GM12878 (cell line): Measurements from ENCODE around the gene SRD5A1. TPM values are rescaled to one million over a fixed set of nuclear protein-coding genes. Genes with fewer than 3 reads are reported as not detected.
A peak's percentile ranks its signal among the peaks of the same experiment; 100 is the strongest.

Experiments
- CBFB ChIP-seq: IDR thresholded peaks from 2 replicates; pipeline ENCODE4 v1.6.1; 2016; ENCODE audit warnings: antibody characterized with exemption, low read depth
- HDGF ChIP-seq: fragments of 450-650 bp; IDR thresholded peaks from 2 replicates; pipeline ENCODE4 v1.6.1; 2016; ENCODE audit warnings: antibody characterized with exemption
- IKZF1 ChIP-seq: fragments of 450-650 bp; conservative IDR thresholded peaks from 2 replicates; pipeline ENCODE4 v1.6.1; 2017; ENCODE audit warnings: antibody characterized with exemption, mild to moderate bottlenecking
- JUNB ChIP-seq: IDR thresholded peaks from 2 replicates; pipeline ENCODE4 v1.6.1; 2016; ENCODE audit warnings: antibody characterized with exemption, mild to moderate bottlenecking
- MEF2A ChIP-seq: IDR thresholded peaks from 2 replicates; pipeline ENCODE4 v1.6.1; 2011; ENCODE audit warnings: low read depth, mild to moderate bottlenecking, low read length, moderate library complexity; ENCODE audit not compliant: insufficient read depth
- NKRF ChIP-seq: fragments of 450-650 bp; conservative IDR thresholded peaks from 2 replicates; pipeline ENCODE4 v1.6.1; 2017; ENCODE audit warnings: mild to moderate bottlenecking, moderate library complexity
- NR2C2 ChIP-seq: IDR thresholded peaks from 2 replicates; pipeline ENCODE4 v1.6.1; 2011; ENCODE audit warnings: borderline replicate concordance, low read depth; ENCODE audit not compliant: control insufficient read depth, insufficient read length
- POLR2AphosphoS2 ChIP-seq: IDR thresholded peaks from 2 replicates; pipeline ENCODE4 v1.6.1; 2011; ENCODE audit warnings: low read depth, mild to moderate bottlenecking, low read length, improper control_type of control experiment, moderate library complexity
- RAD21 ChIP-seq: IDR thresholded peaks from 2 replicates; pipeline ENCODE4 v1.6.1; 2011; ENCODE audit warnings: mild to moderate bottlenecking, low read depth, low read length, moderate library complexity; ENCODE audit not compliant: insufficient read depth
- RBBP5 ChIP-seq: fragments of 200-600 bp; sonication (generic); conservative IDR thresholded peaks from 2 replicates; pipeline ENCODE4 v1.6.1; 2016
- RELA ChIP-seq: fragments of 450-650 bp; IDR thresholded peaks from 2 replicates; pipeline ENCODE4 v1.8.0; 2014; ENCODE audit warnings: borderline replicate concordance; ENCODE audit not compliant: partially characterized antibody
- RELB ChIP-seq: fragments of 450-650 bp; IDR thresholded peaks from 2 replicates; pipeline ENCODE4 v1.6.1; 2017; ENCODE audit warnings: low read depth, mild to moderate bottlenecking, moderate library complexity
- SMAD5 ChIP-seq: IDR thresholded peaks from 2 replicates; pipeline ENCODE4 v1.6.1; 2016; ENCODE audit warnings: antibody characterized with exemption, low read depth
- SREBF1 ChIP-seq: IDR thresholded peaks from 2 replicates; pipeline ENCODE4 v1.6.1; 2012; ENCODE audit warnings: mild to moderate bottlenecking, low read length
- STAT3 ChIP-seq: IDR thresholded peaks from 2 replicates; pipeline ENCODE4 v1.6.1; 2011; ENCODE audit warnings: low read depth, low read length, improper control_type of control experiment
- TCF12 ChIP-seq: IDR thresholded peaks from 2 replicates; pipeline ENCODE4 v1.6.1; 2011; ENCODE audit warnings: low read depth, mild to moderate bottlenecking, low read length
- TCF3 ChIP-seq: IDR thresholded peaks from 2 replicates; pipeline ENCODE4 v1.6.1; 2012; ENCODE audit warnings: low read depth, mild to moderate bottlenecking, low read length, borderline replicate concordance; ENCODE audit not compliant: insufficient read depth
- USF2 ChIP-seq: IDR thresholded peaks from 2 replicates; pipeline ENCODE4 v1.6.1; 2011; ENCODE audit warnings: low read depth, low read length, improper control_type of control experiment, borderline replicate concordance
- ZBTB33 ChIP-seq: fragments of 450-650 bp; IDR thresholded peaks from 2 replicates; pipeline ENCODE4 v1.6.1; 2017; ENCODE audit warnings: mild to moderate bottlenecking
- ZNF592 ChIP-seq: fragments of 450-650 bp; IDR thresholded peaks from 2 replicates; pipeline ENCODE4 v1.6.1; 2017; ENCODE audit warnings: mild to moderate bottlenecking, moderate library complexity
- polyA plus RNA-seq, 11 experiments: library from polyadenylated mRNA; depleted of rRNA in 4 of 11; unstranded in 6 of 11; stranded (reverse) in 5 of 11; fragments of >200 nt; fragmentation: Nextera tagmentation in 4 of 11; fragmentation: Illumina TruSeq in 1 of 11; extraction: Ambion mirVana in 4 of 11; extraction: Trizol in 1 of 11; gene quantifications; 1 replicate in 1 of 11; 2 replicates in 10 of 11; pipeline versions ENCODE4 v1.2.1 to v1.2.3, GENCODE V29; 2011 to 2016; ENCODE audit warnings: inconsistent platforms in 2 of 11, missing spikeins in 2 of 11, low read depth in 1 of 11
- total RNA-seq, 4 experiments: library from RNA; depleted of rRNA in 3 of 4; stranded (reverse); fragments of >200 nt in 3 of 4; fragmentation: Illumina TruSeq in 1 of 4; extraction: Trizol in 1 of 4; gene quantifications; 2 replicates each; pipeline versions ENCODE4 v1.2.1 to v1.2.3, GENCODE V29; 2013 to 2021

Gene SRD5A1
- total and polyA plus RNA-seq, 10 of the 15 experiments (the other 5 are each of a cell fraction or from before 2014, with no cell fraction given) = 0.76 to 20.1 (median 12.3) TPM

- TF ChIP-seq ZNF592 (0 out of 2 replicates have a peak, but pooled peaks have one; percentile 74), SREBF1 (no peak), RAD21 (0 out of 2 replicates have a peak, but pooled peaks have one; percentile 2), RELA (peak; percentile 95), NKRF (peak; percentile 97), SMAD5 (peak; percentile 83; the same call in 1 of the 2 replicates), STAT3 (no peak), JUNB (no peak), HDGF (no peak), USF2 (peak; percentile 84), RELB (peak; percentile 84), ZBTB33 (peak; percentile 42; the same call in 1 of the 2 replicates), MEF2A (no peak), TCF3 (no peak), RBBP5 (0 out of 2 replicates have a peak, but pooled peaks have one; percentile 52), TCF12 (no peak), POLR2AphosphoS2 (peak; percentile 41; the same call in 1 of the 2 replicates), NR2C2 (no peak), CBFB (peak; percentile 81), IKZF1 (peak; percentile 87)
Measured at GRCh38 chr5:6632888-6633468, at the start of gene SRD5A1, which contains the start of gene NSUN2 (continued).
